Erythroblast (primary cell): ENCODE measurements around the gene TTC28.

Experiments used
- GATA1 ChIP-seq: IDR thresholded peaks from 2 replicates; pipeline ENCODE4 v1.6.1; 2011; ENCODE audit warnings: low read depth, mild to moderate bottlenecking, control low read depth, low read length, moderate library complexity
- POLR2A ChIP-seq: IDR thresholded peaks from 2 replicates; pipeline ENCODE4 v1.6.1; 2011; ENCODE audit warnings: mild to moderate bottlenecking, low read length

DNA sequence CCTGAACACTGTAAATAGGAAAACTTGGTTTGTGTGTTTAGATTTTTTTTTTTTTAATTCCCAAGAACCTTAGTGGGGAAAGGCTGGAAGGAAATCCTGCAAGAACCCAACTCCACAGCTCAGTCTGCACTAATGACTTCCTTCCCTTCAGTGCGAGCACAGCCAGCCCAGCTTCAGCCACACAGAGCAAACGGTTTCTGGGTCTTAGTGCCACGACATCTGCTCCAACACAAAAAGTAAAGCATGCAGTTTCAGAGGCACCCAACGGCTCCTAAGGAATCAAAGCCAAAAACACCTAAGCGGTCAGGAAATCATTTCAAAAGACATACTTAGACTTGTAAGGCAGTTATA lies 236.1 kb downstream of the TTC28 start:
- TF ChIP-seq POLR2A (no peak), GATA1 (no peak)
